Measurements from ENCODE around the gene ATP7B.

ATP7B gene

DNA sequence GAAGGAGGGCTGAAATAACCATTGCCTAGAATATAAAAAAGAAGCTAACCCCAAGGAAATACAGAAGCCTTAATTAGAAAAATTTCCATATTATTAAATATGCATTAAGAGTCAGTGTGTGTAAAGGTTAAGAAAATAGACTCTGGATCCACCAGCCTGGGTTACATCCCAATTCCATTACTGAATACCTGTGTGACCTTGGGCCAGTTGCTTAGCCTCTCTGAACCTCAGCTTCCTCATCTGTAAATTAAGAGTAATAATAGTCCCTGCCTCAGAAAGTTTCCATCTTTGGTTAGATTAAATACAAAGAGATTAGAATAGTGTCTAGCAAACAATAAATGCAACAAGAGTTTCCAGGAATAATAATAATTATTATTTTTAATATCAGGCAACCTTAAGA is 54.5 kb downstream of the ATP7B start:
- no peak overlapping the region for H3K4me3 ChIP-seq (ENCODE audit: low read depth, low read length)
- no peak for TF ChIP-seq POLR2A (IDR thresholded peaks at IDR 0.05; ENCODE audit: extremely low read depth, insufficient read length)
- TF ChIP-seq, protein P1, sequence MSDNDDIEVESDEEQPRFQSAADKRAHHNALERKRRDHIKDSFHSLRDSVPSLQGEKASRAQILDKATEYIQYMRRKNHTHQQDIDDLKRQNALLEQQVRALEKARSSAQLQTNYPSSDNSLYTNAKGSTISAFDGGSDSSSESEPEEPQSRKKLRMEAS (IDR thresholded peaks at IDR 0.05; ENCODE audit: low read depth, low read length) = no peak
- no peak for TF ChIP-seq CTCF (IDR thresholded peaks at IDR 0.05; ENCODE audit: low read depth, low read length)
- TF ChIP-seq MYC (IDR thresholded peaks at IDR 0.05; ENCODE audit: low read depth, low read length) = no peak

GRCh38 chr13:51955816-51956603 is 55.2 kb downstream of the ATP7B start:
- no peak for TF ChIP-seq MYC (IDR thresholded peaks at IDR 0.05; ENCODE audit: low read depth, low read length)
- no peak for TF ChIP-seq CTCF (IDR thresholded peaks at IDR 0.05; ENCODE audit: low read depth, low read length)
- TF ChIP-seq POLR2A (IDR thresholded peaks at IDR 0.05; ENCODE audit: extremely low read depth, insufficient read length) = no peak
- TF ChIP-seq, protein P1 (IDR thresholded peaks at IDR 0.05; ENCODE audit: low read depth, low read length) = no peak
- no peak for DNase-seq (ENCODE audit: low read depth)
- H3K4me3 ChIP-seq (ENCODE audit: low read depth, low read length) = no peak overlapping the region

More for the DNA sequence above, 54.5 kb downstream of the ATP7B start:
- no peak for DNase-seq (ENCODE audit: low read depth)

DNA sequence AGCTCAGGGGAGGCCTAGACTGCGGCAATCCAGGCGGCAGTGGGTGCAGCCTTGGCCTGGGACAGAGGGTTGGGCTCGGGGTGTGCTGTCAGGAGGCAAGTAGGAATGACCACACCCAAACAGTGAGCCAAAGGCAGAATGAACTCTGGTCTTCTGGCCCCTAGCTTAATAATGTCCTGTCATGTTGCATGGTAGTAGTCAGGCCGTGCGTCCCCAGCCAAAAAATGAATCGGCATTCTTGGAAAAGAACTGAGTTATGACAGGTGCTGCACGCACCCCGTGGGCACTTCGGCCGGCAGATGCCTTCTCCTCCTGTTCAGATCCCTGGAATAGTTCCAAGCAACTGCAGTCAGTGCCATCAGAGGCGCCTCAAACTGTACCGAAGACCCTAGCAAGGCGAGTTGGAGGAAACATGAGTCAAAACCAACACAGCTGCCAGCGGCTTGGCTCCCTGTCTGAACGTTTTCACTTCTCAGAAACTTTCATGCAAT is 55.9 kb downstream of the ATP7B start:
- TF ChIP-seq CTCF (IDR thresholded peaks at IDR 0.05; ENCODE audit: low read depth, low read length) (no peak), POLR2A (IDR thresholded peaks at IDR 0.05; ENCODE audit: extremely low read depth, insufficient read length) (no peak), MYC (IDR thresholded peaks at IDR 0.05; ENCODE audit: low read depth, low read length) (no peak)
- TF ChIP-seq, protein P1 (IDR thresholded peaks at IDR 0.05; ENCODE audit: low read depth, low read length) = no peak
- DNase-seq (ENCODE audit: low read depth) = no peak
- no peak overlapping the region for H3K4me3 ChIP-seq (ENCODE audit: low read depth, low read length)

- TF ChIP-seq POLR2A (IDR thresholded peaks at IDR 0.05; ENCODE audit: extremely low read depth, insufficient read length) (no peak), CTCF (IDR thresholded peaks at IDR 0.05; ENCODE audit: low read depth, low read length) (no peak), MYC (IDR thresholded peaks at IDR 0.05; ENCODE audit: low read depth, low read length) (no peak)
- TF ChIP-seq, protein P1 (IDR thresholded peaks at IDR 0.05; ENCODE audit: low read depth, low read length) = no peak
- no peak overlapping the region for H3K4me3 ChIP-seq (ENCODE audit: low read depth, low read length)
- DNase-seq (ENCODE audit: low read depth) = no peak
These were observed 57.7 kb downstream of the ATP7B start for GRCh38 chr13:51953347-51954195.

DNA sequence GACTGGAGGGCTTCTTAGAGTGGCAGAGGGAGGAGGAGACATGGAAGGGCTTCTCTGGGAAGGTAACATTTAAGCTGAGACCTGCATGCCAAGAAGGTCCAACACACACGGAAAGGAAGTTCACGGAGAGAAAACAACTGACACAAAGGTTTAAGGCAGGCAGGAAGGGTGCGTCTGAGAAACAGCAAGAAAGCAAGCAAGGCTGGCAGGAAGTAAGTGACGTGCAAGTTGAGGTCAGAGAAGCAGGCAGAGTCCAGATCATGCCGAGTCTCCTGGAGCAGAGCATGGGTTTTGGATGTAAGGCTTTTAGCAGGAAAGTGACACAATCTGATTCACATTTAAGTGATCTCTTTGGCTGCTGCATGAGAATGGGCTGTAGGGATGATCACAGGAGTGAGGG is 60.5 kb downstream of the ATP7B start:
- TF ChIP-seq, protein P1 (IDR thresholded peaks at IDR 0.05; ENCODE audit: low read depth, low read length) = no peak
- TF ChIP-seq POLR2A (IDR thresholded peaks at IDR 0.05; ENCODE audit: extremely low read depth, insufficient read length) = no peak
- DNase-seq (ENCODE audit: low read depth) = no peak

More for the DNA sequence above, 60.5 kb downstream of the ATP7B start:
- H3K4me3 ChIP-seq (ENCODE audit: low read depth, low read length) = no peak overlapping the region
